Left ventricle myocardium superior (tissue), 1 donor: ENCODE results near the gene THBD. TPM values are rescaled to one million over a fixed set of nuclear protein-coding genes. Genes with fewer than 3 reads are reported as not detected.

ENCODE experiments used
- ATAC-seq: fragments of 200-7000 bp; cut with Tn5 transposase; one replicate; pipeline ENCODE4 v1.9.1; 2020; ENCODE audit warnings: mild to moderate bottlenecking, moderate library complexity
- DNase-seq: peaks from one replicate; pipeline ENCODE4 v3.0.0-alpha.2; 2020
- intact Hi-C: fragments of 100-400 bp; cut with micrococcal nuclease; formaldehyde crosslinking; loops from one replicate; pipeline ENCODE4 v1.11.0; 2022
- total RNA-seq: library from RNA; stranded (reverse); fragmentation: NEBNext Ultra II Directional; extraction: Animal tissue kit (Norgen Biotek cat#: 25700); gene quantifications from one replicate; pipeline ENCODE4 v1.2.1, GENCODE V29; 2021
- donor health status: DM: no; HTN: yes; CAD: no; lungs with severe emphysema.

THBD gene
- total RNA-seq, 1 donor from 2014 or later = 13.1 TPM

- ATAC-seq (no peak), DNase-seq (no peak)
- intact Hi-C loops = no loop called here
Measured at GRCh38 chr20:22999756-23000155, 49.7 kb downstream of the THBD start.

DNA sequence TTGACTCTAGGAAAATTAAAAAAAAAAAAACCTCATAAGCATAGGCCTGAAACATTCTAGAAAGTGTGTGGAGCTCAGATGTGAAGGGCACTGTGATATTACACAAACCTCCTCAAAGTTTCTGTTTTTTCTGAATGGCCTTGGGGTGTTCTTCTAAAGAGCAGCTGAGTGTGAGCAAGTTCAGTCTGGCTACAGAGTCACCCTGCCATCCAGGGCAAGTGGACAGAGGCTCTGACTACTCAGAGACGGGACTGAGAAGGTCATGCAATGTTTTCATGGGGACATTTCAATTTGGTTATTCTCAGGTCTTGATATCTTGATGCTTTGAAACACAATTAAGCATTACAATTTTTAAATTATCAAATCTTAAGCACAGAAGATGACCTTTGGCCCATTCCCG lies 51.0 kb downstream of the THBD start:
- intact Hi-C loops = no loop called here
- DNase-seq = no peak
- ATAC-seq = no peak

GRCh38 chr20:22995923-22996322 lies 53.5 kb downstream of the THBD start:
- ATAC-seq (no peak), DNase-seq (no peak)
- intact Hi-C loops = no loop called here

Other genes starting within 250 kb of the THBD start
- gene SSTR4, start 14.4 kb downstream of the THBD start, total RNA-seq = not detected
- 41.0 TPM for gene CD93, start 36.7 kb upstream of the THBD start, total RNA-seq